GM19467 (cell line): ENCODE data around the gene KRTAP5-2.

Experiments used
- ATAC-seq: cut with Tn5 transposase; IDR thresholded peaks from one replicate; pipeline ENCODE4 v1.9.1; 2021; ENCODE audit warnings: mild to moderate bottlenecking, moderate library complexity; ENCODE audit not compliant: unreplicated experiment

KRTAP5-2 gene

DNA sequence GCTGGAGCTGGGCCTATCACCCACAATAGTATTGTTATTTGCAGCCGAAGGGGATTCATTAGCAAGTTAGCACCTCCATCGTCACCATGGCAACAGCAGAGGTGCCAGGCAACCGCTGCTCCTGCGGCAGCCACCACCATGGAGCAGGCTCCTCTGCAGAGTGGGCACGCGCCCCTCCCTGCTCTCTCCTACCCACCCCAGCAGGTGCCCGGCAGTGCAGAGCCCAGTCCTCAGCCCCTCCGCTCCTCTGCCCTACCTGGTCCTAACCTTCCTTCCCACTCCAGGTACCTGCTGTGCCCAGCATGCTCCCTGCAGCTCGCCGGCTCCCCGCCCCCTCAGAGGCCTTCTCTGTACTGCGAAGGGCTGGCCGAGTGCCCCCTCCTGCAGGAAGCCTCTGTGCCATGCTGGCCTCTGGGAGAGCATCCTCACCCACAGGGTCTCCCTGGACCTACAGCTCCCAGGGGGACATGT lies 29.6 kb downstream of the KRTAP5-2 start:
- no peak for ATAC-seq

DNA sequence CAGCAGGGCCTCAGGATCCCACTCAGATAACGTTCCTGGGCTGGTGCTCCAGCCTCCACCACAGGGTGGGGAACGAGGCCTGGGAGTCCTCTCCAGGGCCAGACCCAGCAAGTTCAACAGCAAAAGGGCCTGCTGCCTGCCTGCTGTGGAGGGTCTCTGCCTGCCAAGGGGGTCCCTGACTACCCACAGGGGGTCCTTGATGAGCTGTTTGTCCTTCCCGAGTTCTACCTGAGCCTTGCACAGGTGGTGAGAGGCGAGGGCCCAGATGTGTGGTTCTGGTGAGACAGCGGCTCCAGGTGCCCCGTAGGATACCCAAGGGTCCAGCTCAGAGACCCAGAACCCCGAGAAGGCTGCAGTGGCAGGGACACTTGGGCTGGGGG lies 30.4 kb downstream of the KRTAP5-2 start:
- ATAC-seq, result no peak

GRCh38 chr11:1567052-1567720 lies 30.9 kb downstream of the KRTAP5-2 start:
- ATAC-seq, result no peak

- ATAC-seq, result no peak
These were observed 31.6 kb downstream of the KRTAP5-2 start for GRCh38 chr11:1566381-1567051.

DNA sequence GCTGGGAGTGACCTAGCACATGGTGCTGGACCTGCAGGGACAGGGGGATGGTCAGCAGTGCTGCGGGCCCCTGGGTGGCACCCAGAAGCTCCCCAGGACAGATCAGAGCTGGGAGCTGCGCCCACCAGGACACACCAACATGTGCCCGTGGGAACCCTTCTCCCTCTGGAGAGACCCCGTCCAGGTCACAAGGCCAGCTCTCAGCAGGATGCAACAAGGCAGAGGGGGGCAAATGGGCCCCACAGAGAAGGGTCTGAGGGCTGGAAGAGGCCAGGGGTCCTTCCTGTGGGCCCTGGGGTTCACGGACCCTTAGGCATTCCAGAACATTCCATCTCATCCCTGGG lies 32.2 kb downstream of the KRTAP5-2 start:
- ATAC-seq, result no peak

DNA sequence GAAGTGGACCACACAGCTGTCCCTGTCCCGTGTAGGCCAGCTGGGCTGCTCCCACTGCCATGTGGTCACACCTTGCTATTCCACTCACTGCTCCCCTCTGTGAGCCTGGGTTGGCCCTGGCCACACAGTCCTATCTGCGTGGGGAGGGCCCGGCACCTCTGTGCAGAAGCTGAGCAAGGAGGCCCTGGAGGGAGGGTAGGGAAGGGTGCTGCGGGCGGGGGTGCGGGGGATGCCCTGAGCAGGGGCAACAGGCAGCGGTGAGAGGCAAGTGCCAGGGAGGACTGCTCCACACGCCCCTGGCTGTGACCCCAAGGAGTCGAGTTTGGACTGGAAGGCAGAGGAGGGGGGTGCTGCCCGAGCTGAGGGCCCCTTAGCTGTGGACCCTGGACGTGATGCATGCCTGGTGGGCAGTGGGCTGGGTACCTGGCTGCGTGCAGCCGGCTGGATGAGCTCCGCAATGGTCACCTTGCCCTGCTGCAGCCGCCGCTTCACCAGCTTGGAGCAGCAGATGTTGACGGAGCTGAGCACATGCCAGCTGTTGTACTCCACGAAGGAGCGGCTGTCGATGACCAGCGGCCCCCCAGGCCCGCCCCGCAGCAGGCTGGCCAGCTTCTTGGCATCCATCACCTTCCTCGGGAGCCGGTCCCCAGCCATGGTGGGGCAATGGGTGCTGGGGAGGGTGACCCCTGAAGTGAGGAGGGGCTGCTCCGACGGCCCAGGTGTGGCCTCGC lies 32.8 kb downstream of the KRTAP5-2 start:
- ATAC-seq, result no peak

DNA sequence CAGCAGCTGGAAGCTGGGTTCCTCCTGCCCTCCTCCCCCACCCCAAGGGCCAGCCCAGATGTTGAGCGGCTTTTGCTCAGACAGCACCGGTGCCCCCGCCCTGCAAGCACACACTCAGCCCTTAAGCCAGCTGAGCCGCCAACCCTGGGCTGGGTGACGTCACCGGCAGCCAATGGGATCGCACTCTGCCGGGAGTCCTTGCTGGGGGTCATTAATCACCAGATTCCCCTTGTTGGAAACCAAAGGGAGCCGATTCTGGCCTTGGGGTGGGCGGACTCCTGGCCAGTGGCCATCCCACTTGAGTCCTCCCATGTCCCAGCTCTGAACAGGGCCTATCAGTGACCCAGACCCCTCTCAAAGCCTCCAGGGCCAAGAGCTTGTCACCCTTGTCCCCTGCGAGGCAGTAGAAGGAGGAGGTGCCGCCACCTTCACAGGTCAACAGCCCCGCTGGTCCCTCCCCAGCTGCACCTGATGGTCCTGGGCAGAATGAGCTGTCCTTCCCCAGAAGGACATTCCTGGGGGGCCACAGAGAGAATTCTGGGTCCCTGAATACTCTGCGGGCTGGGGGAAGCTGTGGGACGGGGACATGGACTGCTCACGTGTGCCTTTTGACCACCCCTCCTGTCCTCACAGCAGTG lies 33.4 kb downstream of the KRTAP5-2 start:
- ATAC-seq, result no peak

GRCh38 chr11:1563697-1564534 lies 34.2 kb downstream of the KRTAP5-2 start:
- no peak for ATAC-seq

- no peak for ATAC-seq
These were observed 34.9 kb downstream of the KRTAP5-2 start for GRCh38 chr11:1563149-1563638.

DNA sequence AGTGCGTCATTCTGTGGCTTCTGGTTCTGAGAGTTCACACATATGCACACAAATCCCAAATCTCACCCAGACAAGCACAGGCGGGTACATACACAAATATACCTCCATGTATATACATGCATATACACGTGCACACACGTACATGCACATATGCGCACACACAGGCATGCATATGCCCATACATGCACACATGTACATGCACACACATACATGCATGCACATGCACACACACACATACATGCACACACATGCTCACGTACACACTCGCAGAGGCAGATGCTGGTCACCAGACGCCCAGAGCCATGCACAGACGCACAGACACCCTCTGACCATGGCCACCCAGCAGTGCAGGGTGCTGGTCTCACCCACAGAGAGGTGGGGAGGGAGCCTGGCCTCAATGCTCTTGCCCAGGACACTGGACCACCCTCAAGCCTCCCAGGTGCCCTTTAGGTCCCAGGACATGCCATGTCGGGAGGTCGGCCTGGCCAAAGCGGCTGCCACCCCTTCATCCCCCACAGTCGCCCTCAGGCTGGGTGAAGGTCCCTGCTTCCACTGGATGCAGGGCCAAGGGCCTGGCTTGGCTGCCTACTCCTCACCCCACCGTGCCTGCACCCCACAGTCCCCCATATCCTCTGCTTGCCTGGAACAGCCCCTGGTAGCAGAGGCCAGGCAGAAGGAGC lies 35.5 kb downstream of the KRTAP5-2 start:
- ATAC-seq, result no peak

- no peak for ATAC-seq
These were observed 36.1 kb downstream of the KRTAP5-2 start for GRCh38 chr11:1561955-1562354.

DNA sequence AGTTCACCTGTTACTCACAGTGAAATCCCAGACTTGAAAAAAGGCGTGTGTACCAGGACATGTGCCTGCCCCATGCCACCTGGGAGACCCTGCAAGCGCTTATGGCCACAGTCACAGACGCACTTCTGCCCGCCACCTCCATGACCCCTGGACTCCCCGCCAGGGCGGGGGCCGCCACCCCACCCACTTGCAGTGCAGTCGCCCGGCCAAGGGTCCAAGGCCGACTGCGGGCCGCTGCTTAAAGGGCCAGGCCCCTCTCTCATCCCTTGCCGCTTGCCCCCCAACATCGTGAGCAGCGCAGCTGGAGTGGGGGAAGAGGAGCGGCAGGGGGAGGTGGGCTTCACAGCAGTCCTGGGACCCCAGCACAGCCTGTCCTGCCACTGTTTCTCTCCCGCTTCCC lies 36.8 kb downstream of the KRTAP5-2 start:
- ATAC-seq, result no peak

GRCh38 chr11:1560649-1561251 lies 37.3 kb downstream of the KRTAP5-2 start:
- ATAC-seq, result no peak

- ATAC-seq, result no peak
These were observed 38.0 kb downstream of the KRTAP5-2 start for GRCh38 chr11:1560002-1560648.

DNA sequence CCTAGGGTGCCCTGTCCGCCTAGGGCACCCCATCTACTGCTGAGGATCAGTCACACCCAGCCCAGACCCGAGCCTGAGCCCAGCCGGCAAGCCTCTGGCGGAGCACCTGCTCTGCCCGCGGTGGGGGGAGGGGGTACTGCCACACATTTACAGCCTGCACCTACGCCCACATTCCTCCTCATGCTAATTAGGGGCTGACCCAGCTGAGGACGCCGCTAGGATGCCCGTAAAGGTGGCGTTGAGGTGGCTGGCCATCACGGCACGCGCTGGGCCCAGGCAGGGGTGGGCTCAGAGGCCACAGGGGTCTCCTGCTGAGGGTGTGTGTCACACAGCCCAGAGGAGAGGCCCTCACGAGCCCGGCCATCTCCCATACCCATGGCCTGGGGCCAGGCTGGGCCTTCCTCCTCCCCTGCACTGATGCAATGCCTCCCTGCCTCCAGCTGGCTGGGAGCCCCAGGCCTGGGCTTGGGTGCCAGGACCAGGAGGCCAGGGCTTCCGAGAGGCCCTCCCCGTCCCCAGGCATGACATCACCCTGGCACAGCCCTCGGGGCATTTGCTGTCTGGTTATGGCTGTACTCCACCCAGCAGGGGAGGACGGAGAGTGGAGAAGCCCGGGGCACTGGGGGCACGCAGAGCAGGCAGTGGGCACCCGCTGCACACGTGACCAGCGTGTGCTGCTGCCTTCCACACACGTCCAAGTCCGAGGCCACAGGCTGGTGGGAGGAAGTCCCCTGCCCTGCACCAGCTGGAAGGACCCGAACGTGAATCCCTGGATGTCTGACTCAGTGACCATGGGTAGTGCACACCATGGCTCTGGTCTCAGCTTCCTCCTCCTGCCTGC lies 38.8 kb downstream of the KRTAP5-2 start:
- no peak for ATAC-seq

DNA sequence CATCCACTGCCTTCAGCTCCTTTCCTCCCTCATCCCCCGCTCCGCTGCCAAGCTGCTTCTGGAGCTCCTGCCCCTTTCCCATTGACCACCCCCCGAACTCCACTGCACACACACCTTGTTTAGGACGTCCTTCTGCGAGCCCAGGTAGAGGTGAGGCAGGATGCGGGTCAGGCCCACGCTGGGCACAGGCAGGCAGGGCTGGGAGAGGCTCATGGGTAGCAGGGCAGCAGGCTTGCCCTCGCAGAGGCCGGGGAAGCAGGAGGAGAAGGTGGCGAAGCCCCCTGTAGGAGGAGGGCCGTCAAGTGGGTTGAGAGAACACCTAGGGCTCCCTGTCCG lies 39.4 kb downstream of the KRTAP5-2 start:
- ATAC-seq, result no peak

- ATAC-seq, result no peak
These were observed 40.0 kb downstream of the KRTAP5-2 start for GRCh38 chr11:1557904-1558774.
